ENCODE measurements around the gene BAIAP2L1.

DNA sequence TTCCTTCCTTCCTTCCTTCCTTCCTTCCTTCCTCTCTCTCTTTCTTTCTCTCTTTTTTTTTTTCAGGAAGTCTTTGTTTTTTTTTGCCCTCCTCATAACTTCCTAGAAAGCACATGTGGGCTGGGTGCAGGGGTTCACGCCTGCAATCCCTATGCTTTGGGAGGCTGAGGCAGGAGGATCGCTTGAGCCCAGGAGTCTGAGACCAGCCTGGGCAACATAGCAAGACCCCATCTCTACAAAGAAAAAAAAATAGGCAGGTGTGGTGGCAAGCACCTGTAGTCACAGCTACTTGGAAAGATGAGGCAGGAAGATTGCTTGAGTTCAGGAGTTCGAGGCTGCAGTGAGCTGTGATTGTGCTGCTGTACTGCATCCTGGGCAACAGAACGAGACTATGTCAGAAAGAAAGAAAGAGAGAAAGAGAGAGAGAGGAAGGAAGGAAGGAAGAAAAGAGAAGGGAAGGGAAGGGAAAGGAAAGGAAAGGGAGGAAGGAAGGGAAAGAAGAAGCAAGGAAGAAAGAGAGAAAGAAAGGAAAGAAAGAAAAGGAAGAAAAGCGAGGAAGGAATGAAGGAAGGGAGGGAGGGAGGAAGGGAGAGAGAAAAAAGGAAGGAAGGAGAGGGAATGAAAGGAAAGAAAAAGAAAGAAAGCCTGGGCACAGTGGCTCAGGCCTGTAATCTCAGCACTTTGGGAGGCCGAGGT is 13.5 kb upstream of the BAIAP2L1 start:
- TF ChIP-seq, protein P1, sequence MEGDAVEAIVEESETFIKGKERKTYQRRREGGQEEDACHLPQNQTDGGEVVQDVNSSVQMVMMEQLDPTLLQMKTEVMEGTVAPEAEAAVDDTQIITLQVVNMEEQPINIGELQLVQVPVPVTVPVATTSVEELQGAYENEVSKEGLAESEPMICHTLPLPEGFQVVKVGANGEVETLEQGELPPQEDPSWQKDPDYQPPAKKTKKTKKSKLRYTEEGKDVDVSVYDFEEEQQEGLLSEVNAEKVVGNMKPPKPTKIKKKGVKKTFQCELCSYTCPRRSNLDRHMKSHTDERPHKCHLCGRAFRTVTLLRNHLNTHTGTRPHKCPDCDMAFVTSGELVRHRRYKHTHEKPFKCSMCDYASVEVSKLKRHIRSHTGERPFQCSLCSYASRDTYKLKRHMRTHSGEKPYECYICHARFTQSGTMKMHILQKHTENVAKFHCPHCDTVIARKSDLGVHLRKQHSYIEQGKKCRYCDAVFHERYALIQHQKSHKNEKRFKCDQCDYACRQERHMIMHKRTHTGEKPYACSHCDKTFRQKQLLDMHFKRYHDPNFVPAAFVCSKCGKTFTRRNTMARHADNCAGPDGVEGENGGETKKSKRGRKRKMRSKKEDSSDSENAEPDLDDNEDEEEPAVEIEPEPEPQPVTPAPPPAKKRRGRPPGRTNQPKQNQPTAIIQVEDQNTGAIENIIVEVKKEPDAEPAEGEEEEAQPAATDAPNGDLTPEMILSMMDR (tag by site-specific recombination; IDR thresholded peaks at IDR 0.05): no peak
- TF ChIP-seq ZNF596 (tag by site-specific recombination; IDR thresholded peaks at IDR 0.05) (no peak), ZNF266 (tag by site-specific recombination; IDR thresholded peaks at IDR 0.05; ENCODE audit: low read depth) (no peak), ZNF175 (tag by site-specific recombination; IDR thresholded peaks at IDR 0.05) (no peak), SETDB1 (IDR thresholded peaks at IDR 0.05; ENCODE audit: insufficient read length, low read length) (no peak), ZNF184 (tag by site-specific recombination; IDR thresholded peaks at IDR 0.05) (no peak), ZNF121 (tag by site-specific recombination; IDR thresholded peaks at IDR 0.05) (no peak), ZXDB (tag by site-specific recombination; IDR thresholded peaks at IDR 0.05) (no peak), GLIS1 (tag by site-specific recombination; IDR thresholded peaks at IDR 0.05) (no peak), MZF1 (tag by site-specific recombination; IDR thresholded peaks at IDR 0.05; ENCODE audit: borderline replicate concordance) (no peak), ZNF548 (tag by site-specific recombination; IDR thresholded peaks at IDR 0.05) (no peak)
